GM12891 (cell line): ENCODE data around the gene OPRM1.
"Not testable (repeated sequence)": the region's sequence is repeated elsewhere in the genome, so short reads cannot be mapped to it uniquely, and the experiment has no call there.

Experiments used
- DNase-seq: peaks from one replicate; pipeline ENCODE4 v3.0.0; 2011; ENCODE audit warnings: low spot score; ENCODE audit not compliant: insufficient read length
- FAIRE-seq: peaks from 2 replicates; lab custom pipeline; 2011; peaks lifted over from hg19 to GRCh38; lab: Jason Lieb, UNC
- PAX5 ChIP-seq: IDR thresholded peaks from 2 replicates; pipeline ENCODE4 v1.6.1; 2011; ENCODE audit warnings: low read length, moderate library complexity, mild to moderate bottlenecking; ENCODE audit not compliant: insufficient read depth, severe bottlenecking
- POLR2A ChIP-seq: IDR thresholded peaks from 2 replicates; pipeline ENCODE4 v1.6.1; 2011; ENCODE audit warnings: low read depth, low read length, control low read depth
- POLR2AphosphoS5 ChIP-seq: IDR thresholded peaks from 2 replicates; pipeline ENCODE4 v1.6.1; 2011; ENCODE audit warnings: low read depth, low read length, control low read depth
- POU2F2 ChIP-seq: IDR thresholded peaks from 2 replicates; pipeline ENCODE4 v1.6.1; 2011; ENCODE audit warnings: low read depth, mild to moderate bottlenecking, control low read depth, low read length, moderate library complexity
- SPI1 ChIP-seq: IDR thresholded peaks from 2 replicates; pipeline ENCODE4 v1.6.1; 2011; ENCODE audit warnings: low read depth, low read length, control low read depth
- TAF1 ChIP-seq: IDR thresholded peaks from 2 replicates; pipeline ENCODE4 v1.6.1; 2011; ENCODE audit warnings: low read depth, low read length, control low read depth

The OPRM1 gene

DNA sequence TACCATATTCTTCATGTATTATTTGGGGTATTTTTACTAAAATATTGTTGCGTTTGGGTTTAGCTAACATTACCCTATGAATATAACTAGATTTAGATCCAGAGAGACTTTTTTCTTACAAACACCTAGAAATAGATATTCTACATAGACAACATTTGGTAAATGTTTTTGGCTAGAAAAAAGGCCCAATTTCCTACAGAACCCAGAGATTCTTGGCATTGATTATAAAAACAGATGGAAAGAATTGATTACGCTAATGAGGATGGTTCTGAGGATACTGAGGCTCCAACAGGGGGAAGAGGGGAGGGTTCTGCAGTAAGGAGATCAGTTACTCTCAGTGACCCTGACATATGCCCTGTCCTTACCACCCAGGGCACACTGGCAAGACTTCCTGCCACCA is 194.3 kb downstream of the OPRM1 start:
- no peak for DNase-seq
- no peak for TF ChIP-seq PAX5
- no peak for TF ChIP-seq POLR2A
- no peak for TF ChIP-seq SPI1
- no peak for TF ChIP-seq POU2F2
- no peak for FAIRE-seq

DNA sequence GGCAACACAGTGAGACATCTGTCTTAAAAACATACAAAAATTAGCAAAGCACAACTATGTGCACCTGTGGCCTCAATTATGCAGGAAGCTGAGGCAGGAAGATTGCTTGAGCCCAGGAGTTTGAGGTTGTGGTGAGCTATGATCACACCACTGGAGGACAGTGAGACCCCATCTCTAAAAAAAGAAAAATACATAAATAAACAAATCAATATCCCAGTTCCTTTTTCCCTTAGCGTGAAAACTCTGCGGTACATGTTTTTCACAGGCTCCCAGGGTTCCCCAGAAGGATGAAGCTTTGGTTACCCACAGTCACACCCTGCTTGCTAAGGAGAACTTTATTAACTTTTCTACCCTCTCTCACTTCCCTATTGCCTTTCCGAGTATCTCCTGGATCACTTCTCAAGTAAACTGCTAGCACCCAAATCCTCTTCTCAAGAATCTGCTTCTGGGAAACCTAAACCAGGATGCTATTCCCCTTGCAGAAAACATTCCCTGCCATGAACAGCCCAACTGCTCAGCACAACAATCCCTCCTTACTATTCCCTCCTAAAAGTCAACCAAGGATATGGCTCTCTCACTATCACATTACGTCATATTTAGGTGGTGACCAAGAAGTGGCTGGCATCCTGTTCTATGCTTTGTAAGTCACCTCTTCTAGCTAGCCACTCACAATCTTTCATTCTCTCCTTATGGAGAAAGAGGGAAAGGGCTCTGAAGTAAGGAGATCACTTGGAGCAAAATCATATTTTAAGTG is 195.2 kb downstream of the OPRM1 start:
- peak; percentile 63 for TF ChIP-seq SPI1
- TF ChIP-seq POU2F2: no peak
- no peak for TF ChIP-seq POLR2A
- no peak for TF ChIP-seq PAX5
- TF ChIP-seq POLR2AphosphoS5: no peak
- TF ChIP-seq TAF1: no peak
- FAIRE-seq: no peak

DNA sequence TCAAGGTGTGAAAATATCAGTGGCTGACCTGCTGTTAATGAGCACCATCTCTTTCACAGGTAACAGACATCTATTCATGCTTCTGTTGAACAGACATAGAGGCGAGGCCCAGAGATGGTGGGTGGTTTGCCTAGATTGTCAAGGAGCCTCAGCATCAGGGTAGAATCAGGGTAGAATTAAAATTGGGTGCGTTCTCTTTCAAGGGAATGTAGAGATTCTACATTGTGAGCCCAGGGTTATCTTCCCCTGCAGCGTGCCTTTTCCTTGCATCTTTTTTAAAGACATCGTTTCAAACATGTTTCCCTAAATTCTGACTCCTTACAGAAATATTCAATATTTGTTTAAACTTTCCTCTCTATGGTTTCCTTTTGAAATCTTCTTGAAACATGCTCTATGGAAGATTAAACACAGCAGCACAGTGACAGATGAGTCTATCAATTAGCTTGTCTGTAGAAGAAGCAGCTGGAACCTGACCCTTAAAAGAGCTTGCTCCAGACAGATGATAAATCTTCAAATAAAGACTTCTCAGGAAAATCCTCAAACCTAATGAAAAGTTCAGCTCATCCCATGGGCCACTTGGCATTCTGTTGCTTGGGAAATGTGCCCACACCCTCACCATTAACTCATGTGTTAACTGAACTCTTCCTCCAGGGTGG is 197.7 kb downstream of the OPRM1 start:
- FAIRE-seq (no peak), DNase-seq (no peak)
- TF ChIP-seq TAF1: no peak
- TF ChIP-seq POLR2AphosphoS5: no peak
- no peak for TF ChIP-seq POLR2A
- TF ChIP-seq PAX5: no peak
- no peak for TF ChIP-seq SPI1

More for the DNA sequence above, 195.2 kb downstream of the OPRM1 start:
- DNase-seq: no peak

DNA sequence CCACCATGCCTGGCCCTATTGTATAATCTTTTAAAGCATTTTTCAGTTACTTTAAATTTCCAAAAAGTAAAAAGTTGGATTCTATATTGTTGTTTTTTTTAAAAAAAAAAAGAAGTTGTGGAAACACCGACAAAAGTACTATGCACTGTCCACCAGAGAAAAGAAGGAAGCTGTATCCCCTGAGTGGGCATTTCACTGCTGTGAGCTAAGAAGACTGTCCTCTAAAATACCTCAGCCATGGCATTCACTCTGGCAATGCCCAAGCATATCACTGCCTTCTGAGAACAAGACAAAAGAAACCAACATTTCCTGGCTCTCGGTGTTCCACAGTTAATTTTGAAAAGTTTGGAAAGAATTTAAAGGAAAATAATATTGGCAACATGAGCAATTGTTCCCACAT is 199.8 kb downstream of the OPRM1 start:
- TF ChIP-seq POU2F2: no peak
- TF ChIP-seq POLR2A: no peak
- TF ChIP-seq PAX5: no peak
- TF ChIP-seq TAF1: no peak
- no peak for TF ChIP-seq POLR2AphosphoS5
- TF ChIP-seq SPI1: no peak
- FAIRE-seq: no peak

DNA sequence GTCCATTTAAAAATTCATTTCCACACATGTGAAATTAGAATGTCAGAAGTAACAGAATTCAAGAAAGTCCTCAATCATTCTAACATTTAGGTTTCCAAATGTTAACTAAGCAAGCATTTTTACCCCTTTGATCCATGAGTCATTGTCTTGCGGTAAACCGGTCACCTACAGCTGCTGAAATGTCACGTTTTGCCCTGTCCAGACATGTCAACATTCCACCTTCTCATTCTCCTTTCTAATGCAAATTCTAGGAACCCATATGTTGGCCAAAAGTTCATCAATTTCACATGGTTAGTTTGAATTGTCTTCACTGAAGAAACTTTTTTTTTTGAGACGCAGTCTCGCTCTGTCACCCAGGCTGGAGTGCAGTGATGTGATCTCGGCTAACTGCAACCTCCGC is 200.4 kb downstream of the OPRM1 start:
- DNase-seq (no peak), FAIRE-seq (no peak)
- no peak for TF ChIP-seq TAF1
- no peak for TF ChIP-seq PAX5
- TF ChIP-seq POU2F2: no peak
- TF ChIP-seq POLR2AphosphoS5: no peak
- TF ChIP-seq POLR2A: no peak
- TF ChIP-seq SPI1: no peak

More for the DNA sequence above, 199.8 kb downstream of the OPRM1 start:
- no peak for DNase-seq

DNA sequence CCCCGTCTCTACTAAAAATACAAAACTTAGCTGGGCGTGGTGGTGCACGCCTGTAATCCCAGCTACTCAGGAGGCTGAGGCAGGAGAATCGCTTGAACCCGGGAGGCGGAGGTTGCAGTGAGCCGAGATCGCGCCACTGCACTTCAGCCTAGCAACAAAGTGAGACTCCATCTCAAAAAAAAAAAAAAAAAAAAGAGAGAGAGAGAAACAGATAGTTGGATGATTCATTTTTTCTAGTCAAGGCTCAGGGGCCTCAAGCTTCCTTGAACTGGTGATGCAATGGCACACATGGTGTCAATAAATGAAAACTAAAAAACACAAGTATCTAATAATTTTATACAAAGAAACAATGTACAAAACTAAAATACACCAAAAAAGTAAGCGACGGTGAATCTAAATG is 202.0 kb downstream of the OPRM1 start:
- DNase-seq, FAIRE-seq: not testable (repeated sequence)

DNA sequence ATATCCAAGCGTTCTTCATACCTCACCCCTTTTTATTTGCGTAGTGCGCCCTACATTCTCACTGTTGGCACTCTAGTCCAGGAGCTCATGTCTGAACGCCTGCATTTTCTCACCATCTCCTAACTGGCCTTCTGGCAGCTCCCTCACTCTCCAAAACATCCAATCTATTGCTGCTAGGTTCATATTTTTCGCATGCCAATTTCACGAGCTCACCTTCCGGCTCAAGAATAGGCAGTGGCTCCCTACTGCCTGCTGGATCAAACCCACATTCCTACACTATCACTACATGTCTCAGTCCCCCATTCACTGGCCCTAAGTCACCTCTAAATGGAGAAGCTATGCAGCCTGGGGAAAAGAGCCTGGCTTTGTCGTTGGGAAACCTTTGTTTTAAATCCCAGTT is 202.5 kb downstream of the OPRM1 start:
- DNase-seq: no peak
- FAIRE-seq: no peak
- TF ChIP-seq POU2F2 (no peak), TAF1 (no peak), PAX5 (no peak), SPI1 (no peak), POLR2A (no peak), POLR2AphosphoS5 (no peak)

DNA sequence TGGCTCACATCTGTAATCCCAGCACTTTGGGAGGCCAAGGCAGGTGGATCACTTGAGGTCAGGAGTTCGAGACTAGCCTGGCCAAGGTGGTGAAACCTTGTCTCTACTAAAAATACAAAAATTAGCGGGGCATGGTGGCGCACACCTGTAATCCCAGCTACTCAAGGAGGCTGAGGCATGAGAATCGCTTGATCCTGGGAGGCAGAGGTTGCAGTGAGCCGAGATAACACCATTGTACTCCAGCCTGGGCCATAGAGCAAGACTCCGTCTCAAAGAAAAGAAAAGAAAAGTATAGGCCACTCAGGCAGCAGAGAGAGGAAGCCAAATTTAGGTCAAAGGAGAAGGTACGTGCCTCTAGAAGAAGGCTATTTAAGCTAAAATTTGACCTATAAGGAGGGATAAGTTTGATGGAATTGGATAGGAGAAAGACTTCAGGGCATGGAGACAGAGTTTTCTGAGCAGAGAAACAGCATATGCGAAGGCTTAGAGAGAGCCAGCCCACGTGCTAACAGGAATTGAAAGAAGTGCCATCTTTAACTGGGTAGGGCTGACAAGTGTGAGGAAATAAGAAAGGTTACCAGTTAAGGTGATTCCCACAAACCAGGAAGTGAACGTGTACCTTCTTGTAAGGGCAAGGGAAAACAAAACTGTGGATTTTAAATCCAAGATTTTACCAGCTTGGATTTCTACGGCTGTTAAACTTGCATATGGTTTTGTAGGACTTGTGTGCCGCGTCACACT is 203.7 kb downstream of the OPRM1 start:
- FAIRE-seq (no peak), DNase-seq (no peak)
- TF ChIP-seq PAX5: no peak
- TF ChIP-seq POLR2A: no peak
- no peak for TF ChIP-seq TAF1
- TF ChIP-seq SPI1: no peak

DNA sequence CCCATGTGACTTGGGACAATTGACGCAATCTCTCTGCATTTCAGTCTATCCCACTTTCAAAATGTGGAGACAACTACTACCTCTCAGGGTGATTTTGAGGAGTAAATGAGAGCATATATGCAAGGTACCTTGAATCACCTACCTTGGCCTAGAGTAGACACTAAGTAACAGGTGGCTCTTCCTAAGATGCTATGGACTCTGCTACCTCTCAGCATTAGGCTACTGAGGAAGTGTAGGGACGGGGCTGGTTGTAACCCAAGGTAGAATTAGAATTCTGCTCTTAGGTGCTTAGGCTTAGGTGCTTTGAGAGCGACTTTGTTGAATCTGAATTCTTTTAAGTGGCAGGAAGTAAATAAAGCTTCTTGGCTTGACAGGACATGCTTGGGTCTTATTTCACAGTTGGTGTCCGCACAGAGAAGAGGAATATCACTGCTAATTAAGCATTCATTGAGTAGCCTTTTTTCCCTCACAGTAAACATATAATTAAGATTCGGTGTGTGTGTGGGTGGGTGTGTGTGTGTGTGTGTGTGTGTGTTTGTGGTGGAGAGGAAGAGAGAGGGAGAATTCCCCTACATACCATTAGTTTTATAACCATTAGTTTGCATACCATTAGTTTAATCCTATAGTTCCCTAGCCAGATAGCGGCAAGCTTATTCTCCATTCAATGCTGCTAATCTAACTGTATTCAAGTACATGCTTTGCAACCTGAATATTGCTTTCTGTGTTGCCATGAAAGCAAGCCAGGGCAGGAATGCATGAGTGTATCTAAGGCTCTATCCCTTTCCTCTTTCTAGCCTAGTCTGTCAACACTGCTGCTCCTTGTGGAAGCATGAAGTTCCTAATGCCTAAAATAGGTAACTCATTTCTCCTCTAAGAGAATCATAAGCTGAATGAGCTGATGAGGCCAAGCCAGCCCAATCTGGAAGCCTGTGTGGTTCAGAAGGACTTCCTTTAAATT is 205.0 kb downstream of the OPRM1 start:
- DNase-seq (no peak), FAIRE-seq (peak; percentile 38)
- no peak for TF ChIP-seq POU2F2
- no peak for TF ChIP-seq PAX5
- TF ChIP-seq POLR2A: no peak
- no peak for TF ChIP-seq TAF1

DNA sequence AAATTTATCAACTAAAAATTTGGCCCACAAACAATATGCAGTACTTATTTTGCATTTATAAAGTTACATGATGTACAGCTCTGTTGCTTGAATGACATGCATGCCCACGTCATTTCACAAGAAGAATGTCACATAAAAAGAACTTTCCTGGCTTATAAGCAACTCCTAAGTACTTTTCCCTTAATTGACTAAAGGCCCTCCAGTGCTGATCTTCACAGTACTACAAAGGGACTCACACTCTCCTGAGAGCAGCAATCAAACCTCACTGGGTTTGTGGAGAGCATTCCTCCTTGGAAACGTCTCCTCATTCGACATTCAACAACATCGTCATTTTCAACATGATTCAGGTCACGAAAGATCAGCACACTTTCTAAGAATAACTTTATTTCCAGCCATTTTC is 206.5 kb downstream of the OPRM1 start:
- FAIRE-seq: no peak
- no peak for DNase-seq
- no peak for TF ChIP-seq POLR2AphosphoS5
- no peak for TF ChIP-seq SPI1
- no peak for TF ChIP-seq TAF1
- TF ChIP-seq POLR2A: no peak
- no peak for TF ChIP-seq POU2F2
- TF ChIP-seq PAX5: no peak
